Stimulated activated CD4-positive, alpha-beta T cell treated with anti-CD3 and anti-CD28 coated beads, TNF-alpha, amount 100 ng/mL, for 4 hours (primary cell): ENCODE results near the gene VTN.

Experiments
- DNase-seq, 3 experiments: peaks; one replicate each; pipeline ENCODE4 v3.0.0-alpha.2; 2020; ENCODE audit warnings: low read depth in 3 of 3

VTN gene

DNA sequence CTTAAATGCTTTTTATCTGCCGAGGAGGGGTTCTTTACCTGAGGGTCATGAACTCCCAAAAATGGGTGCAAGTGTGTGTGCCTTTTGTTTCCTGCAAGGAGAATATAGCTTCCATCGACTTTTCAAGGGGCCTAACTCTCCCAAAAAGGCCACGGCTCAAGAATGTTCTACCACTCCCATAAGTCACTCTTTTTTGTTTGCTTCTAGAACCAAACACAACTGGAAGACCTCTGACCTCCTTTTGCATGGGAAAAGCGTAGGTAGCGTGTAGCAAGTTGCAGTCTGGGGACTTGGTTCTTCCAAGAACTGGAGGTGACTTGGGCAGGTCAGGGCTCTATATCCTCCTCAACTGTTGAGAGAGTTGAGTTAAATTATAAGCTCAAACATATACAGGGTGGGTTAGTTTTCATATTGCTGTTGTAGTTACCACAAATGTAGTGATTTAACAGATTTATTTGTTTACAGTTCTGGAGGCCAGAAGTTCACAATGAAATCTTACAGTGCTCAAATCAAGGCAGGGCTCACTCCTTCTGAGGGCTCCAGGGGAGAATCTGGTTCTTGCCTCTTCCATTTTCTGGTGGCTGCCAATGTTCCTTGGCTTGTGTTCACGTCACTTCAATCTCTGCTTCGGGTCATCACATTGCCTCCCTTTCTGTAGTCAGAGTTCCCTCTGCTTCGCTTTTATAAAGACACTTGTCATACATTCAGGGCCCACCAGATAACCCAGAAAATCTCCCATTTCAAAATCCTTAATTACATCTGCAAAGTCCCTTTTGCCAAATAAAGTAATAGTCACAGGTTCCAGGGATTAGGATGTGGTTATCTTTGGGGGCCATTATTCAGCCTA is 49.7 kb downstream of the VTN start:
- no peak for DNase-seq

DNA sequence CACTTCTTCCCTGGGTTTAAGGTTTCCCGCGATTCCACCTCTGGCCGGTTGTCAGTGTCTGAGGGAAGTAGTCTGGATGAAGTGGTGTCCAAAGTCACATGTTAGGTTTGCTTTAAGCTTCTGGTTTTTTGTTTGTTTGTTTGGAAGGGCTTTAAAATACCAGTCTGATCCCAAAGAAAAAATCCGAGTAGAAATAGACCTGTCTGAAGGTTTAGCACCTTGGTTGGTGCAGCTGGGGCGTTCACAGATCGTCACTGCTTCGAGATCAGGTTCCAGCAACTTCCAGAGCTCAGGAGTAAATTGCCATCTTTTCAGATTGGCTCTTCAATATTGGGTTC is 50.5 kb downstream of the VTN start:
- DNase-seq = no peak

DNA sequence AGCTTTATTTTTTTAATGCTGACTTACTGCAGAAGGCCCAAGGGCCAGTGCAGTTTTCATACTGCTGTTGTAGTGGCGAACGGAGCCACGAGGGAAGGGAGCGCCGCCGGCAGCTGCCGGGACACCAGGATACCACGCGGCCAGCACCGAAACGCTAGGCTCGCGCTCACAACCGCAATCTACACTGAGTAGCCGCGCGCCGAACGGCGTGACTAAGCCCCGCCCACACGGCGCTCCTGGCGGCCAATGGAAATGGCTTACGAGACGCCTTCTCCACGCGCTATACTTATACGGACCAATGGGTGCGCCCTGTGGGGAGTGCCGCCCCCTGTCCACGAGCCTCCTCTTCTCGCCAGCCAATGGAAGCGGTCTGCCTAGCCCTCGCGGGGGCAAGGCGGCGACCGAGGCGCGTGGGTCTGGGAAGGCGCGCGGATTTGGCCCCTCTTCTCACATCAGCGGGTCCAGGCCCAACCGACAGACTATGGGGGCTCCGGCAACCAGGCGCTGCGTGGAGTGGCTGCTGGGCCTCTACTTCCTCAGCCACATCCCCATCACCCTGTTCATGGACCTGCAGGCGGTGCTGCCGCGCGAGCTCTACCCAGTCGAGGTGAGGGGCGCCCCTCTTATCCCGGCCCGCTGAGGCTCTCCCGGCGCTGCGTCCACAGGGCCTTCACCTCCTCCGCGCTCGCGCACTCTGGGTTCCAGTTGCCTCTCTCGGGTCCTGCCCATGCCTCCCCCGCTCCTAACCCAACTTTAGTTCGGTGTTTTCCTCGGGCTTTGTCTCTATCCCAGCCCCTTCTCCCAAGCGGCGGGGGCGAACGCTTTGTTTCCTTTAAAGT is 51.1 kb downstream of the VTN start, which contains the start of gene TMEM97:
TSS of gene TMEM97 (plus strand) at position 442 of the 839 bp plus-strand sequence. CDS start at position 482, 40 bp downstream.
- DNase-seq = peak; percentile 85 to 94 (median 91)

DNA sequence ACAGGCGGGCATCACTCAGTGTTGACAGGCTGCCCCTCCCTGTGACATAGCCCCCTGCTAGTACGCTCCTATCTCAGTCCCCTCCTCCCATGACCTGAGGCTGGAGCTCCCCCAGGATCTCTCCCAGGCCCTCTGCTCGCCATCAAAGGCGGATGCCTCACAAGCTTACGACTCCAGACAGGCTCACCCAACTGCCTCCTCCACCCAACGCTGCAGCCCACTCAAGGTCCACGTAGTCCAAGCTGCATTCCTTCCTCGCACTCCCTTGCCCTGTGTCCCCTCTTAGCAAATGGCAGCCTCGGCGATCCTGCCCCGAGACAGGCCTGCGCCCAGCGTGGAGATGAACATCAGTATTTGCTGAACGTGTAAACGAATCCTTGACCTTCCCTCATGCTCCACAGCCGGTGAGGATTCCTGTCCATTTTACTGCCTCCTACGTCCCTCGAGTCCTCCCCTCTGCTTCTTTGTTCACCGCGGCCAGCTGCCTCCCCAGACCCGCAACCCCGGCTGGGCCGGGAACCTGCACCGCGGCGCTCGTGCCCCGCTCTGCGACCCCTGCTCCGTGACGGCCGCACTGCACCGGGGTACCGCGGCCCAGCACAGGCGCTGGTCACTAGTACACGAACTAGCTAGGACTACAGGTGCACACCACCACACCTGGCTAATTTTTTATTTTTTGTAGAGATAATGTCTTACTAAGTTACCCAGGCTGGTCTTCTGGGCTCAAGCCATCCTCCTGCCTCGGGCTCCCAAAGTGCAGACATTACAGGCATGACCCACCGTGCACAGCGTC is 51.9 kb downstream of the VTN start:
- DNase-seq = no peak
